ENCODE measurements around the gene DCDC2C.

The DCDC2C gene

GRCh38 chr2:3664118-3664517 lies 39.3 kb upstream of the DCDC2C start:
- no peak overlapping the region for H3K4me3 ChIP-seq (ENCODE audit: low read depth in 1 of 2, low read length in 2 of 2)
- H3K27me3 ChIP-seq (ENCODE audit: low read depth, low read length), result no peaks in the 10 kb centered on the region
- no peaks in the 10 kb centered on the region for H3K4me1 ChIP-seq (ENCODE audit: control insufficient read depth in 1 of 2, insufficient read depth in 2 of 2, low read length in 2 of 2)
- H3K9me3 ChIP-seq (ENCODE audit: control insufficient read depth in 1 of 2, low read length in 2 of 2), result no peaks in the 10 kb centered on the region
- H3K36me3 ChIP-seq (ENCODE audit: control insufficient read depth in 1 of 2, insufficient read depth in 2 of 2, low read length in 2 of 2), result no peaks in the 10 kb centered on the region
- H3K27ac ChIP-seq (ENCODE audit: low read length), result no peak overlapping the region

- Histone ChIP-seq H3K27me3 (ENCODE audit: low read depth, low read length) (no peaks in the 10 kb centered on the region), H3K4me1 (ENCODE audit: control insufficient read depth in 1 of 2, insufficient read depth in 2 of 2, low read length in 2 of 2) (no peaks in the 10 kb centered on the region), H3K36me3 (ENCODE audit: control insufficient read depth in 1 of 2, insufficient read depth in 2 of 2, low read length in 2 of 2) (no peaks in the 10 kb centered on the region), H3K9me3 (ENCODE audit: control insufficient read depth in 1 of 2, low read length in 2 of 2) (no peaks in the 10 kb centered on the region), H3K27ac (ENCODE audit: low read length) (no peak overlapping the region), H3K4me3 (ENCODE audit: low read depth in 1 of 2, low read length in 2 of 2) (no peak overlapping the region)
These were observed 38.5 kb upstream of the DCDC2C start for GRCh38 chr2:3664925-3665324.

- Histone ChIP-seq H3K27ac (ENCODE audit: low read length) (no peak overlapping the region), H3K9me3 (ENCODE audit: control insufficient read depth in 1 of 2, low read length in 2 of 2) (no peaks in the 10 kb centered on the region), H3K4me1 (ENCODE audit: control insufficient read depth in 1 of 2, insufficient read depth in 2 of 2, low read length in 2 of 2) (no peaks in the 10 kb centered on the region), H3K36me3 (ENCODE audit: control insufficient read depth in 1 of 2, insufficient read depth in 2 of 2, low read length in 2 of 2) (no peaks in the 10 kb centered on the region), H3K4me3 (ENCODE audit: low read depth in 1 of 2, low read length in 2 of 2) (no peak overlapping the region), H3K27me3 (ENCODE audit: low read depth, low read length) (no peaks in the 10 kb centered on the region)
These were observed 37.3 kb upstream of the DCDC2C start for GRCh38 chr2:3665886-3666612.

- Histone ChIP-seq H3K4me3 (ENCODE audit: low read depth in 1 of 2, low read length in 2 of 2) (no peak overlapping the region), H3K9me3 (ENCODE audit: control insufficient read depth in 1 of 2, low read length in 2 of 2) (no peaks in the 10 kb centered on the region), H3K36me3 (ENCODE audit: control insufficient read depth in 1 of 2, insufficient read depth in 2 of 2, low read length in 2 of 2) (no peaks in the 10 kb centered on the region), H3K4me1 (ENCODE audit: control insufficient read depth in 1 of 2, insufficient read depth in 2 of 2, low read length in 2 of 2) (no peaks in the 10 kb centered on the region), H3K27me3 (ENCODE audit: low read depth, low read length) (no peaks in the 10 kb centered on the region), H3K27ac (ENCODE audit: low read length) (no peak overlapping the region)
These were observed 36.8 kb upstream of the DCDC2C start for GRCh38 chr2:3666613-3666975.

GRCh38 chr2:3667151-3667631 lies 36.2 kb upstream of the DCDC2C start:
- Histone ChIP-seq H3K4me1 (ENCODE audit: control insufficient read depth in 1 of 2, insufficient read depth in 2 of 2, low read length in 2 of 2) (no peaks in the 10 kb centered on the region), H3K4me3 (ENCODE audit: low read depth in 1 of 2, low read length in 2 of 2) (peak overlapping the region in 1 of 2 donors; percentile 21), H3K27me3 (ENCODE audit: low read depth, low read length) (no peaks in the 10 kb centered on the region), H3K36me3 (ENCODE audit: control insufficient read depth in 1 of 2, insufficient read depth in 2 of 2, low read length in 2 of 2) (no peaks in the 10 kb centered on the region), H3K9me3 (ENCODE audit: control insufficient read depth in 1 of 2, low read length in 2 of 2) (no peaks in the 10 kb centered on the region), H3K27ac (ENCODE audit: low read length) (no peak overlapping the region)

- Histone ChIP-seq H3K9me3 (ENCODE audit: control insufficient read depth in 1 of 2, low read length in 2 of 2) (no peaks in the 10 kb centered on the region), H3K4me1 (ENCODE audit: control insufficient read depth in 1 of 2, insufficient read depth in 2 of 2, low read length in 2 of 2) (no peaks in the 10 kb centered on the region), H3K36me3 (ENCODE audit: control insufficient read depth in 1 of 2, insufficient read depth in 2 of 2, low read length in 2 of 2) (no peaks in the 10 kb centered on the region), H3K4me3 (ENCODE audit: low read depth in 1 of 2, low read length in 2 of 2) (no peak overlapping the region), H3K27me3 (ENCODE audit: low read depth, low read length) (no peaks in the 10 kb centered on the region), H3K27ac (ENCODE audit: low read length) (no peak overlapping the region)
These were observed 33.7 kb upstream of the DCDC2C start for GRCh38 chr2:3669656-3670055.

- no peak overlapping the region for H3K4me3 ChIP-seq (ENCODE audit: low read depth in 1 of 2, low read length in 2 of 2)
- no peaks in the 10 kb centered on the region for H3K36me3 ChIP-seq (ENCODE audit: control insufficient read depth in 1 of 2, insufficient read depth in 2 of 2, low read length in 2 of 2)
- no peak overlapping the region for H3K27ac ChIP-seq (ENCODE audit: low read length)
- H3K27me3 ChIP-seq (ENCODE audit: low read depth, low read length), result no peaks in the 10 kb centered on the region
- no peaks in the 10 kb centered on the region for H3K9me3 ChIP-seq (ENCODE audit: control insufficient read depth in 1 of 2, low read length in 2 of 2)
- H3K4me1 ChIP-seq (ENCODE audit: control insufficient read depth in 1 of 2, insufficient read depth in 2 of 2, low read length in 2 of 2), result no peaks in the 10 kb centered on the region
These were observed 33.0 kb upstream of the DCDC2C start for GRCh38 chr2:3670376-3670775.

GRCh38 chr2:3670941-3671340 lies 32.4 kb upstream of the DCDC2C start:
- no peaks in the 10 kb centered on the region for H3K4me1 ChIP-seq (ENCODE audit: control insufficient read depth in 1 of 2, insufficient read depth in 2 of 2, low read length in 2 of 2)
- H3K36me3 ChIP-seq (ENCODE audit: control insufficient read depth in 1 of 2, insufficient read depth in 2 of 2, low read length in 2 of 2), result no peaks in the 10 kb centered on the region

GRCh38 chr2:3672861-3673678 lies 30.3 kb upstream of the DCDC2C start:
- no peak overlapping the region for H3K27ac ChIP-seq (ENCODE audit: low read length)
- H3K9me3 ChIP-seq (ENCODE audit: control insufficient read depth in 1 of 2, low read length in 2 of 2), result no peaks in the 10 kb centered on the region
- H3K4me3 ChIP-seq (ENCODE audit: low read depth in 1 of 2, low read length in 2 of 2), result no peak overlapping the region

More at GRCh38 chr2:3670941-3671340, 32.4 kb upstream of the DCDC2C start:
- no peak overlapping the region for H3K27ac ChIP-seq (ENCODE audit: low read length)
- no peaks in the 10 kb centered on the region for H3K27me3 ChIP-seq (ENCODE audit: low read depth, low read length)
- H3K9me3 ChIP-seq (ENCODE audit: control insufficient read depth in 1 of 2, low read length in 2 of 2), result no peaks in the 10 kb centered on the region
- H3K4me3 ChIP-seq (ENCODE audit: low read depth in 1 of 2, low read length in 2 of 2), result no peak overlapping the region

GRCh38 chr2:3674066-3674845 lies 29.1 kb upstream of the DCDC2C start:
- Histone ChIP-seq H3K27ac (ENCODE audit: low read length) (no peak overlapping the region), H3K4me1 (ENCODE audit: control insufficient read depth in 1 of 2, insufficient read depth in 2 of 2, low read length in 2 of 2) (no peaks in the 10 kb centered on the region), H3K4me3 (ENCODE audit: low read depth in 1 of 2, low read length in 2 of 2) (no peak overlapping the region), H3K27me3 (ENCODE audit: low read depth, low read length) (no peaks in the 10 kb centered on the region), H3K36me3 (ENCODE audit: control insufficient read depth in 1 of 2, insufficient read depth in 2 of 2, low read length in 2 of 2) (no peaks in the 10 kb centered on the region), H3K9me3 (ENCODE audit: control insufficient read depth in 1 of 2, low read length in 2 of 2) (no peaks in the 10 kb centered on the region)

More at GRCh38 chr2:3672861-3673678, 30.3 kb upstream of the DCDC2C start:
- Histone ChIP-seq H3K27me3 (ENCODE audit: low read depth, low read length) (no peaks in the 10 kb centered on the region), H3K36me3 (ENCODE audit: control insufficient read depth in 1 of 2, insufficient read depth in 2 of 2, low read length in 2 of 2) (no peaks in the 10 kb centered on the region), H3K4me1 (ENCODE audit: control insufficient read depth in 1 of 2, insufficient read depth in 2 of 2, low read length in 2 of 2) (no peaks in the 10 kb centered on the region)

- H3K4me1 ChIP-seq (ENCODE audit: control insufficient read depth in 1 of 2, insufficient read depth in 2 of 2, low read length in 2 of 2), result no peaks in the 10 kb centered on the region
- H3K9me3 ChIP-seq (ENCODE audit: control insufficient read depth in 1 of 2, low read length in 2 of 2), result no peaks in the 10 kb centered on the region
- H3K4me3 ChIP-seq (ENCODE audit: low read depth in 1 of 2, low read length in 2 of 2), result no peak overlapping the region
- no peaks in the 10 kb centered on the region for H3K27me3 ChIP-seq (ENCODE audit: low read depth, low read length)
- H3K36me3 ChIP-seq (ENCODE audit: control insufficient read depth in 1 of 2, insufficient read depth in 2 of 2, low read length in 2 of 2), result no peaks in the 10 kb centered on the region
- H3K27ac ChIP-seq (ENCODE audit: low read length), result no peak overlapping the region
These were observed 27.7 kb upstream of the DCDC2C start for GRCh38 chr2:3675687-3676086.

Measured in muscle layer of duodenum (tissue), 2 donors.